Fibroblast of skin of left quadriceps (primary cell): ENCODE measurements around the gene VEZT.
"Not testable (repeated sequence)": the region's sequence is repeated elsewhere in the genome, so short reads cannot be mapped to it uniquely, and the experiment has no call there.

Experiments used
- DNase-seq, 2 experiments: peaks; one replicate each; pipeline ENCODE4 v3.0.0-alpha.2; 2013; ENCODE audit warnings: low read depth in 2 of 2

Gene VEZT

GRCh38 chr12:95319694-95320331 lies 102.2 kb downstream of the VEZT start:
- DNase-seq: no peak

- DNase-seq: no peak
Observed at GRCh38 chr12:95321516-95322246, 104.1 kb downstream of the VEZT start.

GRCh38 chr12:95322326-95322725 lies 104.7 kb downstream of the VEZT start:
- peak; percentile 90 to 92 for DNase-seq

- DNase-seq: no peak
Observed at GRCh38 chr12:95323212-95323611, 105.6 kb downstream of the VEZT start.

GRCh38 chr12:95324246-95324645 lies 106.6 kb downstream of the VEZT start:
- not testable (repeated sequence) for DNase-seq

- DNase-seq: no peak
Observed at GRCh38 chr12:95325501-95325900, 107.9 kb downstream of the VEZT start.

GRCh38 chr12:95326445-95326844 lies 108.8 kb downstream of the VEZT start:
- DNase-seq: peak; percentile 77 to 78

- DNase-seq: no peak
Observed at GRCh38 chr12:95326855-95327254, 109.2 kb downstream of the VEZT start.

- no peak for DNase-seq
Observed at GRCh38 chr12:95328708-95329107, 111.1 kb downstream of the VEZT start.

- no peak for DNase-seq
Observed at GRCh38 chr12:95335948-95336347, 118.3 kb downstream of the VEZT start.

- DNase-seq: peak; percentile 90 to 91
Observed at GRCh38 chr12:95336387-95337067, 118.9 kb downstream of the VEZT start.

GRCh38 chr12:95337146-95337545 lies 119.5 kb downstream of the VEZT start:
- peak; percentile 86 for DNase-seq

GRCh38 chr12:95339086-95339788 lies 121.6 kb downstream of the VEZT start:
- DNase-seq: no peak

GRCh38 chr12:95342008-95342407 lies 124.4 kb downstream of the VEZT start:
- no peak for DNase-seq

GRCh38 chr12:95343461-95344230 lies 126.0 kb downstream of the VEZT start:
- no peak for DNase-seq

- no peak for DNase-seq
Observed at GRCh38 chr12:95349291-95349690, 131.7 kb downstream of the VEZT start.

GRCh38 chr12:95351748-95352147 lies 134.1 kb downstream of the VEZT start:
- DNase-seq: no peak
